Kidney (tissue), 14 donors: ENCODE results near the gene DUS4L. TPM values are rescaled to one million over a fixed set of nuclear protein-coding genes. Genes with fewer than 3 reads are reported as not detected.

Experiments used
- DNase-seq, 5 donors: peaks; one replicate each; pipeline ENCODE4 v3.0.0-alpha.2; 2013 to 2020
- FAIRE-seq: peaks from 2 replicates; lab custom pipeline; 2012; peaks lifted over from hg19 to GRCh38; lab: Jason Lieb, UNC
- H3K27ac ChIP-seq, 2 donors: one replicate each; pipeline ENCODE4 v1.7.0; 2013; ENCODE audit warnings: low read depth in 2 of 2, low read length in 2 of 2, inconsistent platforms in 1 of 2
- H3K27me3 ChIP-seq: one replicate; pipeline ENCODE4 v1.7.1; 2013; ENCODE audit warnings: low read length, inconsistent platforms; ENCODE audit not compliant: control insufficient read depth, insufficient read depth
- H3K36me3 ChIP-seq, 3 donors: one replicate each; pipeline versions ENCODE4 v1.7.0 to v1.7.1; 2013; ENCODE audit warnings: low read length in 3 of 3, control low read depth in 1 of 3, inconsistent platforms in 1 of 3; ENCODE audit not compliant: insufficient read depth in 3 of 3, control insufficient read depth in 2 of 3
- H3K4me1 ChIP-seq, 3 donors: one replicate each; pipeline versions ENCODE4 v1.7.0 to v1.7.1; 2013; ENCODE audit warnings: low read length in 3 of 3, inconsistent platforms in 1 of 3, low read depth in 1 of 3; ENCODE audit not compliant: control insufficient read depth in 2 of 3, insufficient read depth in 2 of 3
- H3K4me3 ChIP-seq, 3 donors: one replicate each; pipeline versions ENCODE4 v1.7.0 to v1.8.1; 2013; ENCODE audit warnings: low read length in 3 of 3, control low read depth in 1 of 3, inconsistent platforms in 1 of 3
- H3K9ac ChIP-seq, 3 donors: one replicate each; pipeline versions ENCODE4 v1.7.0 to v1.7.1; 2013; ENCODE audit warnings: low read length in 3 of 3, control low read depth in 1 of 3, inconsistent platforms in 1 of 3
- H3K9me3 ChIP-seq, 3 donors: one replicate each; pipeline versions ENCODE4 v1.7.0 to v1.7.1; 2013; ENCODE audit warnings: low read length in 3 of 3, control low read depth in 1 of 3, inconsistent platforms in 1 of 3; ENCODE audit not compliant: control insufficient read depth in 2 of 3, insufficient read depth in 1 of 3
- CTCF ChIP-seq: IDR thresholded peaks from 3 replicates; pipeline ENCODE4 v1.5.1; 2012; ENCODE audit warnings: mild to moderate bottlenecking, moderate library complexity, borderline replicate concordance; ENCODE audit not compliant: insufficient read depth; ENCODE audit errors: extremely low read depth
- intact Hi-C: fragments of 100-400 bp; cut with DNase I; formaldehyde crosslinking; loops from one replicate; pipeline ENCODE4 v1.11.1; 2022
- polyA plus RNA-seq: library from polyadenylated mRNA; stranded (reverse); fragments of 350-450 nt; fragmentation: Illumina TruSeq; extraction: RNeasy Lipid Tissue Mini Kit (QIAGEN cat#74804); gene quantifications from one replicate; pipeline ENCODE4 v1.2.3, GENCODE V29; 2014; ENCODE audit warnings: low read depth, low replicate concordance; ENCODE audit not compliant: insufficient read depth
- total RNA-seq: library from RNA; stranded (reverse); fragmentation: NEBNext Ultra II Directional; extraction: Animal tissue kit (Norgen Biotek cat#: 25700); gene quantifications from one replicate; pipeline ENCODE4 v1.2.1, GENCODE V29; 2021
- donor health status: control.
- donor health status: control.
- donor health status: control.
- donor health status: control.
- donor health status: control.
- donor health status: DM: yes; HTN: yes; CAD: no.
- donor health status: Normal renal cell carcinoma (clear cell type).

DUS4L gene
- total and polyA plus RNA-seq, 2 donors from 2014 or later, result 7.3 to 8.4 TPM

GRCh38 chr7:107614425-107614824, 50.7 kb downstream of the DUS4L start:
- no peak overlapping the region for H3K27ac ChIP-seq
- TF ChIP-seq CTCF, result no peak
- intact Hi-C loops, result no loop called here

GRCh38 chr7:107615910-107616680, 52.3 kb downstream of the DUS4L start:
- TF ChIP-seq CTCF, result no peak
- intact Hi-C loops, result no loop called here
- DNase-seq, result no peak
- no peak overlapping the region for H3K27ac ChIP-seq
- peaks cover 0 to 3% (median 0%) of the 10 kb centered on the region in 3 donors for H3K36me3 ChIP-seq
- no peaks in the 10 kb centered on the region for H3K27me3 ChIP-seq
- no peak overlapping the region for H3K4me3 ChIP-seq
- no peak for FAIRE-seq
- H3K9me3 ChIP-seq, result no peaks in the 10 kb centered on the region
- H3K4me1 ChIP-seq, result no peaks in the 10 kb centered on the region
- no peak overlapping the region for H3K9ac ChIP-seq

More at GRCh38 chr7:107614425-107614824, 50.7 kb downstream of the DUS4L start:
- Histone ChIP-seq H3K4me3 (no peak overlapping the region), H3K4me1 (no peaks in the 10 kb centered on the region), H3K36me3 (peaks cover 0 to 3% (median 0%) of the 10 kb centered on the region in 3 donors), H3K9ac (no peak overlapping the region), H3K9me3 (no peaks in the 10 kb centered on the region), H3K27me3 (no peaks in the 10 kb centered on the region)
- no peak for DNase-seq
- FAIRE-seq, result no peak

GRCh38 chr7:107622429-107622828, 58.7 kb downstream of the DUS4L start:
- no peaks in the 10 kb centered on the region for H3K9me3 ChIP-seq

More at GRCh38 chr7:107622429-107622828, 58.7 kb downstream of the DUS4L start:
- FAIRE-seq (no peak), DNase-seq (peak in 1 of 5 donors; percentile 15)
- Histone ChIP-seq H3K4me1 (no peaks in the 10 kb centered on the region), H3K27ac (no peak overlapping the region), H3K27me3 (no peaks in the 10 kb centered on the region), H3K4me3 (no peak overlapping the region), H3K36me3 (peaks cover 0 to 2% (median 0%) of the 10 kb centered on the region in 3 donors), H3K9ac (no peak overlapping the region)
- intact Hi-C loops, result no loop called here
- no peak for TF ChIP-seq CTCF
